K562 (cell line): ENCODE results near the gene VARS1. TPM values are rescaled to one million over a fixed set of nuclear protein-coding genes. Genes with fewer than 3 reads are reported as not detected.

Source experiments
- CBX1 ChIP-seq: sonication (generic); IDR thresholded peaks from 2 replicates; pipeline ENCODE4 v1.6.1; 2016; ENCODE audit warnings: antibody characterized with exemption, low read depth, mild to moderate bottlenecking
- CCNT2 ChIP-seq: IDR thresholded peaks from 2 replicates; pipeline ENCODE4 v1.6.1; 2011; ENCODE audit warnings: borderline replicate concordance, low read depth, mild to moderate bottlenecking, moderate library complexity, mixed read lengths, low read length; ENCODE audit not compliant: insufficient read length; ENCODE audit errors: extremely low read depth
- FOSL1 ChIP-seq: fragments of 200-800 bp; sonication (Bioruptor generic); conservative IDR thresholded peaks from 2 replicates; pipeline ENCODE4 v1.6.1; 2016; ENCODE audit warnings: missing genetic modification characterization, missing compliant biosample characterization
- HDAC1 ChIP-seq, 2 experiments: fragments of 450-650 bp; IDR thresholded peaks; 2 replicates each; pipeline ENCODE4 v1.6.1; 2016 to 2017; ENCODE audit warnings: inconsistent platforms in 1 of 2, mild to moderate bottlenecking in 1 of 2, moderate library complexity in 1 of 2
- HMGXB4 ChIP-seq: sonication (generic); formaldehyde crosslinking; IDR thresholded peaks from 2 replicates; pipeline ENCODE4 v1.8.1; 2023; ENCODE audit warnings: mild to moderate bottlenecking, missing genetic modification reagents
- KLF6 ChIP-seq: fragments of 250-450 bp; sonication (Bioruptor Pico); IDR thresholded peaks from 2 replicates; pipeline ENCODE4 v1.4.0; 2020; ENCODE audit warnings: mild to moderate bottlenecking, moderate library complexity, borderline replicate concordance
- MAZ ChIP-seq, 2 experiments: fragments of 450-650 bp in 1 of 2; sonication (generic) in 1 of 2; formaldehyde crosslinking; IDR thresholded peaks in 1 of 2; conservative IDR thresholded peaks in 1 of 2; 2 replicates each; pipeline versions ENCODE4 v1.4.0 to v1.5.0; 2020; ENCODE audit warnings: mild to moderate bottlenecking in 1 of 2, missing genetic modification reagents in 1 of 2
- MCM5 ChIP-seq: fragments of 450-650 bp; IDR thresholded peaks from 2 replicates; pipeline ENCODE4 v1.6.1; 2016; ENCODE audit warnings: low read depth
- MYC ChIP-seq, 2 experiments: fragments of 250-450 bp in 1 of 2; sonication (Bioruptor Pico) in 1 of 2; IDR thresholded peaks; 2 replicates each; pipeline versions ENCODE4 v1.5.1 to v1.6.1; 2012 to 2021; ENCODE audit warnings: low read depth in 2 of 2, borderline replicate concordance in 1 of 2, improper control_type of control experiment in 1 of 2, low read length in 1 of 2, mild to moderate bottlenecking in 1 of 2, moderate library complexity in 1 of 2
- NR4A1 ChIP-seq, 2 experiments: fragments of 250-450 bp in 1 of 2; fragments of 450-650 bp in 1 of 2; sonication (Bioruptor Pico) in 1 of 2; IDR thresholded peaks; 2 replicates each; pipeline versions ENCODE4 v1.4.0 to v1.6.1; 2016 to 2020; ENCODE audit warnings: mild to moderate bottlenecking in 2 of 2, missing compliant biosample characterization in 1 of 2, missing genetic modification characterization in 1 of 2, moderate library complexity in 1 of 2
- PREB ChIP-seq: sonication (generic); formaldehyde crosslinking; IDR thresholded peaks from 2 replicates; pipeline ENCODE4 v1.8.1; 2023; ENCODE audit warnings: mild to moderate bottlenecking, missing genetic modification reagents
- RBFOX2 ChIP-seq: fragments of 200-400 bp; formaldehyde crosslinking; IDR thresholded peaks from 2 replicates; pipeline ENCODE4 v1.6.1; 2017; ENCODE audit warnings: low read depth, mild to moderate bottlenecking, low read length, moderate library complexity
- RCOR1 ChIP-seq, 2 experiments: IDR thresholded peaks; 2 replicates each; pipeline ENCODE4 v1.6.1; 2012; ENCODE audit warnings: low read depth in 2 of 2, low read length in 2 of 2, borderline replicate concordance in 1 of 2, improper control_type of control experiment in 1 of 2
- THRAP3 ChIP-seq: fragments of 450-650 bp; IDR thresholded peaks from 2 replicates; pipeline ENCODE4 v1.6.1; 2016; ENCODE audit warnings: mild to moderate bottlenecking, inconsistent platforms, borderline replicate concordance
- TRIM28 ChIP-seq: fragments of 450-650 bp; IDR thresholded peaks from 2 replicates; pipeline ENCODE4 v1.6.1; 2017
- UBTF ChIP-seq, 2 experiments: IDR thresholded peaks; 2 replicates each; pipeline ENCODE4 v1.6.1; 2012; ENCODE audit warnings: improper control_type of control experiment in 2 of 2, low read depth in 2 of 2, low read length in 2 of 2, borderline replicate concordance in 1 of 2
- ZC3H8 ChIP-seq: fragments of 450-650 bp; IDR thresholded peaks from 2 replicates; pipeline ENCODE4 v1.6.1; 2017
- ZNF583 ChIP-seq: fragments of 250-450 bp; sonication (Bioruptor Pico); IDR thresholded peaks from 2 replicates; pipeline ENCODE4 v1.4.0; 2020
- polyA plus RNA-seq, 8 experiments: library from polyadenylated mRNA; depleted of rRNA in 4 of 8; stranded (reverse) in 5 of 8; unstranded in 3 of 8; fragments of >200 nt; fragmentation: Nextera tagmentation in 2 of 8; fragmentation: Illumina TruSeq in 1 of 8; extraction: Ambion mirVana in 2 of 8; extraction: Trizol in 1 of 8; gene quantifications; 2 replicates each; pipeline versions ENCODE4 v1.2.1 to v1.2.3, GENCODE V29; 2011 to 2014; ENCODE audit warnings: inconsistent platforms in 1 of 8, missing spikeins in 1 of 8
- total RNA-seq, 7 experiments: library from RNA; depleted of rRNA in 6 of 7; stranded (reverse); fragments of >200 nt in 6 of 7; fragmentation: Illumina TruSeq in 2 of 7; extraction: Trizol in 2 of 7; gene quantifications; 2 replicates each; pipeline versions ENCODE4 v1.2.1 to v1.2.3, GENCODE V29; 2011 to 2021; ENCODE audit warnings: low replicate concordance in 1 of 7
- TF ChIP-seq, protein P1 (sequence below): fragments of 200-800 bp; sonication (Bioruptor generic); IDR thresholded peaks from 2 replicates; pipeline ENCODE4 v1.6.1; 2017; ENCODE audit warnings: missing genetic modification characterization, missing compliant biosample characterization

Gene VARS1
- total and polyA plus RNA-seq, 9 of the 15 experiments (the other 6 are each of a cell fraction or from before 2014, with no cell fraction given) = 2.9 to 488 (median 130) TPM

- peak; percentile 79 for TF ChIP-seq CCNT2
- TF ChIP-seq FOSL1 (tag) = no peak
- peak; percentile 85 for TF ChIP-seq CBX1
- 0 out of 2 replicates have a peak, but pooled peaks have one; percentile 84 for TF ChIP-seq ZC3H8
- TF ChIP-seq PREB (CRISPR knock-in tag) = peak; percentile 68; the same call in 1 of the 2 replicates
- no peak; the same call in 1 of the 2 replicates for TF ChIP-seq MYC (IDR thresholded peaks at IDR 0.05; ENCODE audit: low read depth, low read length)
- peak; percentile 77; the same call in 1 of the 2 replicates for TF ChIP-seq MYC (CRISPR knock-in tag; IDR thresholded peaks at IDR 0.05; ENCODE audit: borderline replicate concordance, low read depth)
- TF ChIP-seq UBTF (IDR thresholded peaks at IDR 0.05; ENCODE audit: borderline replicate concordance in 1 of 2, low read depth in 2 of 2, low read length in 2 of 2) = 0 out of 4 replicates have a peak, but pooled peaks of 1 of the 2 experiments have one; percentile 9
- TF ChIP-seq, protein P1, sequence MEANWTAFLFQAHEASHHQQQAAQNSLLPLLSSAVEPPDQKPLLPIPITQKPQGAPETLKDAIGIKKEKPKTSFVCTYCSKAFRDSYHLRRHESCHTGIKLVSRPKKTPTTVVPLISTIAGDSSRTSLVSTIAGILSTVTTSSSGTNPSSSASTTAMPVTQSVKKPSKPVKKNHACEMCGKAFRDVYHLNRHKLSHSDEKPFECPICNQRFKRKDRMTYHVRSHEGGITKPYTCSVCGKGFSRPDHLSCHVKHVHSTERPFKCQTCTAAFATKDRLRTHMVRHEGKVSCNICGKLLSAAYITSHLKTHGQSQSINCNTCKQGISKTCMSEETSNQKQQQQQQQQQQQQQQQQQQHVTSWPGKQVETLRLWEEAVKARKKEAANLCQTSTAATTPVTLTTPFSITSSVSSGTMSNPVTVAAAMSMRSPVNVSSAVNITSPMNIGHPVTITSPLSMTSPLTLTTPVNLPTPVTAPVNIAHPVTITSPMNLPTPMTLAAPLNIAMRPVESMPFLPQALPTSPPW (CRISPR knock-in tag) = no peak
- peak; percentile 83 for TF ChIP-seq RBFOX2
- peak; percentile 98 for TF ChIP-seq TRIM28
- no peak for TF ChIP-seq MCM5
- TF ChIP-seq KLF6 (CRISPR knock-in tag) = 0 out of 2 replicates have a peak, but pooled peaks have one; percentile 26
- no peak for TF ChIP-seq THRAP3
- TF ChIP-seq NR4A1 (CRISPR knock-in tag; IDR thresholded peaks at IDR 0.05) = no peak
- TF ChIP-seq NR4A1 (tag; IDR thresholded peaks at IDR 0.05) = peak; percentile 65; the same call in 1 of the 2 replicates
- peak; percentile 56 to 61; a peak in 3 of 4 replicates for TF ChIP-seq MAZ (CRISPR knock-in tag; conservative IDR thresholded peaks at IDR 0.05 in 1 of 2, IDR thresholded peaks at IDR 0.05 in 1 of 2)
- peak; percentile 43; the same call in 1 of the 2 replicates for TF ChIP-seq HMGXB4
- peak in 1 of 2 experiments; percentile 79; a peak in 2 of 4 replicates for TF ChIP-seq RCOR1 (IDR thresholded peaks at IDR 0.05; ENCODE audit: borderline replicate concordance in 1 of 2, low read depth in 2 of 2, low read length in 2 of 2)
- TF ChIP-seq HDAC1 (IDR thresholded peaks at IDR 0.05) = peak in 1 of 2 experiments; percentile 66; a peak in 2 of 4 replicates
- TF ChIP-seq ZNF583 (CRISPR knock-in tag) = 0 out of 2 replicates have a peak, but pooled peaks have one; percentile 40
These were observed 25.9 kb upstream of the VARS1 start (continued) for GRCh38 chr6:31821301-31822035.
